ENCODE measurements around the gene TBC1D5.

DNA sequence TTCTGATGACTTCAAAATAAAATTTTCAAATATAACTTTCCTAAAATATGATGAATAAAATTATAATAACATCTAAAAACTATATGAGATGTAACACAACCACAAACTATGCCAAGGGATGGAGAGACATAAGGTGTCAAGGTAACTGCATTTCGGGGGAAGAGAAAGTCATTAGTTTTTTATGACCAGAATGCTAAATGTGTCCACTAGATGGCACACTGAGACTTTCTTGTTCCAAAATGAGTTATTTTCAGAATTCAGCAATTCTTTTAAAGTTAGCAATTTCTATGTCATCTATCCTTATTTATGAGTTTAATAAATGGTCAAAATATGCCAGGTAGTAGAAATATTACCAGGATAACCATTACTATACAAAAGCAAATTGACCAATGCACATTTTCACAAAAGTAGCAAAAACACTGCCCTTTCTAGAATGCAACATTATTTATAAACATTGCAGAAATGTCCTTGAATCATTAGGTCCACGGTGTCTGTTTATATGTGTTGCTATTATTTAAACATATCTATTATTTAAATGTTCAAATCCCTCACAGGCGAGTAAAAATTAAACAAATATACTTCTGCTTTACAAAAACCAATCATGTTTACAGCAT is 483.5 kb downstream of the TBC1D5 start:
- TF ChIP-seq, protein P1, sequence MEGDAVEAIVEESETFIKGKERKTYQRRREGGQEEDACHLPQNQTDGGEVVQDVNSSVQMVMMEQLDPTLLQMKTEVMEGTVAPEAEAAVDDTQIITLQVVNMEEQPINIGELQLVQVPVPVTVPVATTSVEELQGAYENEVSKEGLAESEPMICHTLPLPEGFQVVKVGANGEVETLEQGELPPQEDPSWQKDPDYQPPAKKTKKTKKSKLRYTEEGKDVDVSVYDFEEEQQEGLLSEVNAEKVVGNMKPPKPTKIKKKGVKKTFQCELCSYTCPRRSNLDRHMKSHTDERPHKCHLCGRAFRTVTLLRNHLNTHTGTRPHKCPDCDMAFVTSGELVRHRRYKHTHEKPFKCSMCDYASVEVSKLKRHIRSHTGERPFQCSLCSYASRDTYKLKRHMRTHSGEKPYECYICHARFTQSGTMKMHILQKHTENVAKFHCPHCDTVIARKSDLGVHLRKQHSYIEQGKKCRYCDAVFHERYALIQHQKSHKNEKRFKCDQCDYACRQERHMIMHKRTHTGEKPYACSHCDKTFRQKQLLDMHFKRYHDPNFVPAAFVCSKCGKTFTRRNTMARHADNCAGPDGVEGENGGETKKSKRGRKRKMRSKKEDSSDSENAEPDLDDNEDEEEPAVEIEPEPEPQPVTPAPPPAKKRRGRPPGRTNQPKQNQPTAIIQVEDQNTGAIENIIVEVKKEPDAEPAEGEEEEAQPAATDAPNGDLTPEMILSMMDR (IDR thresholded peaks at IDR 0.05; ENCODE audit: low read depth, low read length, poor library complexity, severe bottlenecking): peak; percentile 65
- no peak for TF ChIP-seq EZH2phosphoT487 (IDR thresholded peaks at IDR 0.05; ENCODE audit: borderline replicate concordance, low read length)
